Fibroblast of lung (primary cell): ENCODE results near the gene ITGA8. TPM values are rescaled to one million over a fixed set of nuclear protein-coding genes. Genes with fewer than 3 reads are reported as not detected.

Source experiments
- DNase-seq, 2 donors: peaks; one replicate each; pipeline versions ENCODE4 v3.0.0 to v3.0.0-alpha.2; 2010; ENCODE audit warnings: low read depth in 2 of 2
- H2AFZ ChIP-seq: 2 replicates; pipeline ENCODE4 v1.5.1; 2012; ENCODE audit warnings: low read length, control low read depth, inconsistent platforms
- H3K27ac ChIP-seq: 2 replicates; pipeline ENCODE4 v1.5.1; 2011; ENCODE audit warnings: low read length, control low read depth; ENCODE audit not compliant: insufficient read depth
- H3K27me3 ChIP-seq: 2 replicates; pipeline ENCODE4 v1.5.1; 2011; ENCODE audit warnings: mild to moderate bottlenecking, low read length; ENCODE audit not compliant: control insufficient read depth, insufficient read depth
- H3K36me3 ChIP-seq: 2 replicates; pipeline ENCODE4 v1.5.1; 2011; ENCODE audit warnings: low read length; ENCODE audit not compliant: control insufficient read depth, insufficient read depth
- H3K4me1 ChIP-seq: 2 replicates; pipeline ENCODE4 v1.5.1; 2011; ENCODE audit warnings: low read length; ENCODE audit not compliant: control insufficient read depth, insufficient read depth; ENCODE audit errors: extremely low read depth
- H3K4me2 ChIP-seq: 2 replicates; pipeline ENCODE4 v1.5.1; 2011; ENCODE audit warnings: low read length, control low read depth; ENCODE audit not compliant: insufficient read depth; ENCODE audit errors: extremely low read depth
- H3K4me3 ChIP-seq, 4 experiments: fragments of 200-600 bp in 1 of 4; sonication (generic) in 1 of 4; replicated peaks in 1 of 4; 2 replicates each; pipeline ENCODE4 v1.5.1; 2011 to 2016; ENCODE audit warnings: low read length in 4 of 4, low read depth in 3 of 4, mild to moderate bottlenecking in 3 of 4, control low read depth in 2 of 4, inconsistent platforms in 1 of 4, mixed read lengths in 1 of 4; ENCODE audit not compliant: insufficient read depth in 1 of 4; ENCODE audit errors: control extremely low read depth in 1 of 4
- H3K79me2 ChIP-seq: 2 replicates; pipeline ENCODE4 v1.5.1; 2012; ENCODE audit warnings: mild to moderate bottlenecking, low read length, inconsistent platforms; ENCODE audit not compliant: control insufficient read depth, insufficient read depth
- H3K9ac ChIP-seq: 2 replicates; pipeline ENCODE4 v1.5.1; 2011; ENCODE audit warnings: mild to moderate bottlenecking, low read length, control low read depth; ENCODE audit not compliant: insufficient read depth
- H3K9me3 ChIP-seq: 2 replicates; pipeline ENCODE4 v1.5.1; 2012; ENCODE audit warnings: low read depth, low read length; ENCODE audit not compliant: control insufficient read depth, insufficient read depth
- H4K20me1 ChIP-seq: 2 replicates; pipeline ENCODE4 v1.5.1; 2011; ENCODE audit warnings: low read length; ENCODE audit not compliant: control insufficient read depth, insufficient read depth; ENCODE audit errors: extremely low read depth
- CTCF ChIP-seq, 2 donors: IDR thresholded peaks in 1 of 2; conservative IDR thresholded peaks in 1 of 2; 1 replicate in 1 of 2; 2 replicates in 1 of 2; pipeline ENCODE4 v1.5.1; 2011 to 2012; ENCODE audit warnings: low read length in 2 of 2, control low read depth in 1 of 2, inconsistent platforms in 1 of 2, low read depth in 1 of 2, mild to moderate bottlenecking in 1 of 2
- EZH2 ChIP-seq: IDR thresholded peaks from 2 replicates; pipeline ENCODE4 v1.5.1; 2012; ENCODE audit warnings: low read length, control low read depth, mild to moderate bottlenecking; ENCODE audit errors: missing control alignments
- polyA plus RNA-seq, 2 donors: library from polyadenylated mRNA; depleted of rRNA in 1 of 2; stranded (reverse) in 1 of 2; unstranded in 1 of 2; fragments of >200 nt; gene quantifications; 2 replicates each; pipeline ENCODE4 v1.2.1, GENCODE V29; 2011 to 2012; ENCODE audit warnings: missing spikeins in 1 of 2
- total RNA-seq: library from RNA; depleted of rRNA; stranded (reverse); fragments of >200 nt; gene quantifications from 2 replicates; pipeline ENCODE4 v1.2.1, GENCODE V29; 2014

The ITGA8 gene
- total and polyA plus RNA-seq, 2 donors (not counting 1 experiment from before 2014, with no cell fraction given), result 0.62 to 0.99 TPM

- Histone ChIP-seq H3K4me2 (no peak overlapping the region), H3K79me2 (no peaks in the 10 kb centered on the region), H3K4me1 (no peaks in the 10 kb centered on the region), H2AFZ (no peak overlapping the region), H3K36me3 (no peaks in the 10 kb centered on the region), H4K20me1 (no peaks in the 10 kb centered on the region), H3K27ac (no peak overlapping the region), H3K9ac (no peak overlapping the region), H3K9me3 (no peaks in the 10 kb centered on the region), H3K27me3 (no peaks in the 10 kb centered on the region), H3K4me3 (no peak overlapping the region)
- no peak for DNase-seq
- TF ChIP-seq CTCF (conservative IDR thresholded peaks at IDR 0.05 in 1 of 2, IDR thresholded peaks at IDR 0.05 in 1 of 2; ENCODE audit: low read depth in 1 of 2, low read length in 2 of 2) (no peak), EZH2 (no peak)
Measured at GRCh38 chr10:15625261-15625660, 94.5 kb downstream of the ITGA8 start.

DNA sequence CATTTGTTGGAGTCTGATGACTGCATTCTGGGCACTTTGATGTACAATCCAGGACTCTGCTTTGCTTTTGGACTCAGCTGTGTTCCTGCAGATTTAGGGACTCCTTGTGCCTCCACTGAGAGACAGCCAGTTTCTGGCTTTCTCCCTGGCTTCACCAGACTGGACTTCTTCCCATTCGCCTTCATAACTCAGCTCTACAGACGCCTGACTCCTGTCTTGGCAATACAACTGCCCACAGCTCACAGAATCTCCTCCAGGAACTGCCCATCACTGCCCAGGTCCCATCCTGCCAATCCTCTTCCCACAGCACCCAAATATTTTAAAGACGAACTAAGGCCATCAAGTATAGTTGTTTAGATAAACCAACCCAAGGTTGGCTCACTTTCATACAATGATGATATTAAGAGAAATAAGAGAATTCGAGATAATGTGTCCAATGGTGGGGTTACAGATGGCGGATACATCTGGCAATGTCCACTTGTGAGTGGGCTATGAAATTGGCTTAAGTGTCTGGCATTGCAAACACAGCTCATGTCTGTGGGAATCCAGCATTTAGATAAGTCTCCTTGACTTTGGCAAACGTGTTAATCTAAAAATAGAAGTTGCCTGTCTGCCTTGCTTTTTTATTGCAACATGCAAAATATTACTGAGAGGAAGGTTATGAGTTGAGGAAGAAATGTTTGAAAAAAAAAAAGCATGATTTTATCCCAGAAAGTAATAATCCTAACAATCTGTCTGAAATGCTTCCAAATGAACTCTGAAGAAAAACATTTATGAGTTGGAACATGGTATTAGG lies 95.1 kb downstream of the ITGA8 start:
- no peaks in the 10 kb centered on the region for H3K36me3 ChIP-seq
- no peak for TF ChIP-seq EZH2
- TF ChIP-seq CTCF (conservative IDR thresholded peaks at IDR 0.05 in 1 of 2, IDR thresholded peaks at IDR 0.05 in 1 of 2; ENCODE audit: low read depth in 1 of 2, low read length in 2 of 2), result no peak
- no peaks in the 10 kb centered on the region for H3K9me3 ChIP-seq
- no peaks in the 10 kb centered on the region for H3K27me3 ChIP-seq
- H3K9ac ChIP-seq, result no peak overlapping the region
- no peak overlapping the region for H3K27ac ChIP-seq
- H2AFZ ChIP-seq, result no peak overlapping the region
- no peaks in the 10 kb centered on the region for H3K79me2 ChIP-seq
- no peaks in the 10 kb centered on the region for H4K20me1 ChIP-seq
- DNase-seq, result peak; percentile 29 to 79
- no peaks in the 10 kb centered on the region for H3K4me1 ChIP-seq
- no peak overlapping the region for H3K4me2 ChIP-seq
- no peak overlapping the region for H3K4me3 ChIP-seq

DNA sequence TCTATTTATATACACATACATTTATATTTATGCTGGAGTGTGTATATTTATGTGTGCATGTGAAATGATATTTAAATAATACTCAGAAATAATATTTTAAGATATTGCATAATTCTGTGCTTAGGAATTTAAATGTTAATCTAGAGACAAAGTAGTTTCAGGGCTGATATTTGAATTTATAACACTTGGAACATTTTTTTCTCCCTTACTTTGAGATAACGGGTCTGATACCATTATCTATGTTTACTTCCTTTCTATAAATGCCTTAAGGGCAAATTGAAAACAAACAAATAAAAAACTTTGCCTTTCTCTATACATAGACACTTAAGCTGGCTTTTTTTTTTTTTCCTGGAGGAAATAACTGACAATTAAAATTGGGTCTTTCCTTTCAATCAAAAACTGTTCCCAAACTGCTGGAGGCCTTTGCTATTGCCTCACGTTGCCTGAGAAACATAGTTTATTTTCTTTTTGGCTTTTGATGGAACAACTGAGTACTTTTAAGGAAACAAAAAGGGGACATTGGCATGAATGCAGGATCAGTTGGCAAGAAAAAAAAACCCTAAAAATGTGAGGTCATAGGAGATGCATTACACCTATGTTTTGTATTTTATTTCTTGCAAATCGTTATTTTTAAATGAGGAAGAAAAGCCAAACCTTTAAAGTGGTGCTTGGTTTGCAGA lies 98.7 kb downstream of the ITGA8 start:
- Histone ChIP-seq H3K9me3 (no peaks in the 10 kb centered on the region), H3K4me1 (no peaks in the 10 kb centered on the region), H3K27me3 (no peaks in the 10 kb centered on the region), H3K36me3 (no peaks in the 10 kb centered on the region), H3K79me2 (no peaks in the 10 kb centered on the region), H4K20me1 (no peaks in the 10 kb centered on the region), H3K4me3 (no peak overlapping the region), H3K27ac (no peak overlapping the region), H3K4me2 (no peak overlapping the region), H3K9ac (no peak overlapping the region), H2AFZ (no peak overlapping the region)
- no peak for TF ChIP-seq CTCF (conservative IDR thresholded peaks at IDR 0.05 in 1 of 2, IDR thresholded peaks at IDR 0.05 in 1 of 2; ENCODE audit: low read depth in 1 of 2, low read length in 2 of 2)
- TF ChIP-seq EZH2, result no peak
- no peak for DNase-seq
